ENCODE results near the gene KIF25.

GRCh38 chr6:168093634-168094033, 96.2 kb downstream of the KIF25 start:
- no peak for TF ChIP-seq POLR2A (IDR thresholded peaks at IDR 0.05)
- TF ChIP-seq, protein P1, sequence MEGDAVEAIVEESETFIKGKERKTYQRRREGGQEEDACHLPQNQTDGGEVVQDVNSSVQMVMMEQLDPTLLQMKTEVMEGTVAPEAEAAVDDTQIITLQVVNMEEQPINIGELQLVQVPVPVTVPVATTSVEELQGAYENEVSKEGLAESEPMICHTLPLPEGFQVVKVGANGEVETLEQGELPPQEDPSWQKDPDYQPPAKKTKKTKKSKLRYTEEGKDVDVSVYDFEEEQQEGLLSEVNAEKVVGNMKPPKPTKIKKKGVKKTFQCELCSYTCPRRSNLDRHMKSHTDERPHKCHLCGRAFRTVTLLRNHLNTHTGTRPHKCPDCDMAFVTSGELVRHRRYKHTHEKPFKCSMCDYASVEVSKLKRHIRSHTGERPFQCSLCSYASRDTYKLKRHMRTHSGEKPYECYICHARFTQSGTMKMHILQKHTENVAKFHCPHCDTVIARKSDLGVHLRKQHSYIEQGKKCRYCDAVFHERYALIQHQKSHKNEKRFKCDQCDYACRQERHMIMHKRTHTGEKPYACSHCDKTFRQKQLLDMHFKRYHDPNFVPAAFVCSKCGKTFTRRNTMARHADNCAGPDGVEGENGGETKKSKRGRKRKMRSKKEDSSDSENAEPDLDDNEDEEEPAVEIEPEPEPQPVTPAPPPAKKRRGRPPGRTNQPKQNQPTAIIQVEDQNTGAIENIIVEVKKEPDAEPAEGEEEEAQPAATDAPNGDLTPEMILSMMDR (IDR thresholded peaks at IDR 0.05): no peak
- no peak for TF ChIP-seq POLR2AphosphoS5 (IDR thresholded peaks at IDR 0.05; ENCODE audit: insufficient read depth in 1 of 2, low read depth in 1 of 2)

Measured in vagina (tissue), 2 donors.